CD4-positive, alpha-beta T cell treated with Interleukin-4 for 4 hours (primary cell): ENCODE results near the gene TTC39B.

Experiments
- DNase-seq: peaks from one replicate; pipeline ENCODE4 v3.0.0-alpha.2; 2020

Gene TTC39B

DNA sequence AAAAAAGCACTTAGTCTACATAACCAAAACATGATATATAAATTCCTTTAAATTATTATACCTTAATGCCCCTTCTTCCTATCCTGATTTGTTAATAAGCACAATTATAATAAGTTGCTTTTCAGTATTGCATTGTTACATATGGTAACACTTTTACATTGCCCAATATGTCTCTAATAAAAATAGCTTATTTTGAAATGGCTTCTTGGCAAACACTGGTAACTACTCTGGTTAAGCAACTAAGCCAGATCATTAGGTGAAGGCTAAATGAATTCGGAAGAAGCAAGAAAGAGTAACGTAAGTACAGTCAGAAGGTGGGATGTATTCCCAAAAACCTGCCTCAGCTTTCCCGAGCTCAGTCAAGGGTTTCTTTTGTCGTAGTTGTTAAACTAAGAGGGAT is 85.3 kb downstream of the TTC39B start:
- DNase-seq, result no peak

DNA sequence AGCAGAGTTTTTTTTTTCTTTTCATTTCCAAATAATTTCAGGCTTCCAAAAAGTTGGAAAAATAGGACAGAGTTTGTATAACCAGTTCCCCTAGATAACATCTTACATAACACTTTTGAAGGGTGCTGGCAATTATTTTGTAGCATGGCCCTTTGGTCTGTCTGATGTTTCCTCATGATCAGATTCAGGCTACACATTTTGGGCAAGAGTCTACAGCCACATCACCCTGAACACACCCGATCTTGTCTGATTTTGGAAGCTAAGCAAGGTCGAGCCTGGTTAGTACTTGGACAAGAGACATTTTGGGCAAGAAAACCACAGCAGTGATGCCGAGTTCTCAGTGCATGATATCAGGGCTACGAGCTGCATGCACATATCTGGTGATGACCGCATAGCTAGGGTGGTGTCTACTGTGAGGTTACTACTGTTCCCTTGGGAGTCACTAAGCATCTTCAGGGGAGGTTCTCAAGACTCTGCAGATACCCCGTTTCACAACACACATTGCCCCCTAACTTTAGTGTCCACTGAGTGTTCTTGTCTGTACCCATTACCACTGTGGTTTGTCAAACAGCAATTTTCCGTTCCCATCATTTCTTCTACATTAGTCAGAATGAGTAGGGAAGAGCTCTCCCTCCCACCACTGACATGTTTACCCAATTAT is 86.2 kb downstream of the TTC39B start:
- DNase-seq, result no peak

DNA sequence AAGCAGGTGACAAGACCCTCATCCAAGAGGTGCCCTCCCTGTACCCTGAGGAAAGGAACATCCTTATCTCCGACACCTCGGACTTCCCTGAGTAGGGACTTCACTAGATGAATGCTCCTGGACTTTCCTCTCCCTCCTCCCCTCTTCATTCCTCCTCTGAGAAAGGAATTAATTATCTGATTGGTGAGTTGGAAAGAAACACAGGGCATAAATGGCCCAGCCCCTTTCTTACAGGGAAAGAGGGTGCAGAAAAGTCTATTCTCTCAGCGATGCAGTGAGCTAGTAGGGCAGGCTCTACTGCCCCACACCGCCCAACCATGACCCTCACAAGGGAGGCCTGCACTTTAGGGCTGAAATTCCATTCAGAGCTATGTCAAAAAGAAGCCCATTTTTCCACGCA is 87.5 kb downstream of the TTC39B start:
- DNase-seq, result no peak

DNA sequence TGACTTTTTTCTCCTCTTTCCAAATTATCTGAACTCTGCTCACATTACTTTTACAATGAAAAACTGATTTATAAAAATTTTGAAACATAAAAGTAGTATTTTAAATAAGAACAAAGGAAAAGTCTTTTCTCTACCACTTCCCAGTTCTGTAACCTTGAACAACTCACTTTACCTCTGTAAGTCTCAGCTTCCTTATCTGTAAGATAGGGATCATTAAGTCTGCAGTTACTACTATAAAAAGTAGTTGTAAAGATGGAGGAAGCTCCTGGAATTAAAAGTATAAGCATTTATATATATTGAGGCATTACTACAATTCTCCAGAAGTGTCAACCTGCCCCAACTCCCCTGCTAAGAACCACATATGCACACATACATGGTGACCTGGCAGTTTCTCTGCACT is 88.0 kb downstream of the TTC39B start:
- DNase-seq, result no peak

DNA sequence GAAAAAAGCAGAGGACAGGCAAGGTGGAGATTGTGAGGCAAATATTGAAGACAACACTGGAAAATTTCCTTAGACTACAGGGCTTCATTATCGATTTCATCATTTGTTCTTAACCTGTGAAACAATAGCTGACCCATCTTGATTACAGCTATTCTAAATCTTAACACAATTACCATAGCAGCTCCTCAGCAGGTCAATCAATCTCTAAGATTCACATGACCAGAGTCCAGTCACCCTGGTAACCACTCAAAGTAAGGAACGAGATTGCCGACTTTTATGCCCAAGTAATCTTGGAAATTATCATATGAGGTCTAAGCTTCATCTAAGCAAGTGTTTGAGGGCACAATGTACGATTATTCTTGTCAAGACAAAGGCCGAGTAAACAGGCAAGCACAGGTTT is 93.8 kb downstream of the TTC39B start:
- DNase-seq, result no peak

DNA sequence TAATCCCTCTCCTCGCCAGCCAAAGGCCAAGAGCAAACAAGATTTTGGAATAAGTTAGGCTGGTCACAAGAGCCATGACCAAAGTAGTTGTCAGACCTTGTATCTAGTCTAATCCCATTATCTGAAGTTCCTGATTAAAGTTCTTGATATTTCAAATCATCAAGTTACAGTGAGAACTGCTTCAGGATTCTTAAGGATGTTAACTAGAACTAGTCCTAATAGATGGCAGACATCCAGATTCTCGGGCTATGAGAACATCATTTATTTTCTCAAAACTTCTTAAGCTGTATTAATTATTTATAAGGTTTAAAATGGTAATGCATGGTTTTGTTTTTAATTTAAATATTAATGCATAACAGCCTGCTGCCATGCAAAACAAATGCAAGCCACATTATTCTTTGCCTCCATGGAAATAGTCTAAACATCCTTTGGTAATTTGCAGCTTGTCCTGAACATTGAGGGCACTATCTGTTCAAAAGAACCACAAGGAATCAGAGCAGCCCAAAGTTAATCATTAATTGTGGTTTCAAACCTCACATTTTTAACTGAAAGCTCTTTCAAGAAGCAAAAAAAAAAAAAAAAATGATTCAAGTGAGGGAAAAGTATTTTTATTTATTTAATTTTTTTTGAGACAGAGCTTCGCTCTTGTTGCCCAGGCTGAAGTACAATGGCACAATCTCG is 95.1 kb downstream of the TTC39B start:
- no peak for DNase-seq

DNA sequence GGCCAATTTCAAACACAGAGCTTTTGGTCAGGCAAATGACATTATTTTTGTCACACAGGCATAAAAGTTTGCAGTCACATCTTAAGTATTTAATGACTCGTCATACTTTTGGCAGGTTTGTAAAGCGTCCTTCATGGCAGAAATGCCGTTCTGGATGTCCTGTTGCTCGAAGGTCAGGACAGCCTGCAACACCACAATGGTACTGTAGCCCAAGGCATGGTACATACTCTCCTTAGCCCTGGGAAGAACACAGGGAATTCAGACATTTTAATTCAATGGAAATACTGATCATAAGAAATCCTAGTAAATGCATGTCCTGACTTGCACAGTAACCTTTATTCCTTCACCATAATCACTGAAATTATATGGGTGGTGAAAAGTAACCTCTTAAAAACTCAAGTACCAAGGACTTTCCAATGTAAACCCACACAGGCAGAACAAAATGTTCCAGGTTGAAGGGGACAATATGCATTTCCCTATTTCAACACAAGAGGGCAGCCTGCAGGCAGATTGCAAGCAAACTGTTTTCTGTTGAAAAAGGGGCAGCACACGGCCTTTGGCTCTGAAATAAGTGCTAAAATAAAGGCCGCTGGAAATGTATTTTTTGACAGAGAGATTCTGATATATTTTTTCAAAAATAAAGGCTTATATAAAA is 95.7 kb downstream of the TTC39B start:
- DNase-seq, result peak; percentile 80

DNA sequence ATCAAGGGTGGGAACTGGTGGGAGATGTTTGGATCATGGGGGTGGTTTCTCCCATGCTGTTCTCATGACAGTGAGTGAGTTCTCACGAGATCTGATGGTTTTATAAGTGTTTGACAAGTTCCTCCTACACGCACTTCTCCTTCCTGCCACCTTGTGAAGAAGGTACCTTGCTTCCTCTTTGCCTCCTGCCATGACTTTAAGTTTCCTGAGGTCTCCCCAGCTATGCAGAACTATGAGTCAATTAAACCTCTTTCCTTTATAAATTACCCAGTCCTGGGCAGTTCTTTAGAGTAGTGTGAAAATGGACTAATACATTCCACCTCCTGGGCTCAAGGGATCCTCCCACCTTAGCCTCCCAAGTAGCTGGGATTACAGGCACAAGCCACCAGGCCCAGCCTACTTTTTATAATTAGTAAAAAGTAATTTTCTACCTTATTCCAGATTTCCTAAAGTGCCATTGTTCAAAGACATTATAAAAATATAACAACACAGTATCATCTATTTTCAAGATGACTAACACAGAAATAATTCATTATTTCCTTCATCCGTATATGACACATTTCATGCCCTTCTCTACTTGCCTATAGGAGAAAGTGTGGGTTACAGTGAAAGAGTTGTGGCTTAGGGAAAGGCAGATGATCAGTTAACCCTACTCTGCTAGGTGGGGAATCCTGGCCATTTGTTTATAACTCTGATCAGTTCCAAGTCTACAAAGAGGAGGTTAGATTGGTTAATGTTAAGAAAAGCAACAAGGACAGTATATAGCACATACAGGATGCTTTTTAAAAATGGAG is 99.9 kb downstream of the TTC39B start:
- no peak for DNase-seq

DNA sequence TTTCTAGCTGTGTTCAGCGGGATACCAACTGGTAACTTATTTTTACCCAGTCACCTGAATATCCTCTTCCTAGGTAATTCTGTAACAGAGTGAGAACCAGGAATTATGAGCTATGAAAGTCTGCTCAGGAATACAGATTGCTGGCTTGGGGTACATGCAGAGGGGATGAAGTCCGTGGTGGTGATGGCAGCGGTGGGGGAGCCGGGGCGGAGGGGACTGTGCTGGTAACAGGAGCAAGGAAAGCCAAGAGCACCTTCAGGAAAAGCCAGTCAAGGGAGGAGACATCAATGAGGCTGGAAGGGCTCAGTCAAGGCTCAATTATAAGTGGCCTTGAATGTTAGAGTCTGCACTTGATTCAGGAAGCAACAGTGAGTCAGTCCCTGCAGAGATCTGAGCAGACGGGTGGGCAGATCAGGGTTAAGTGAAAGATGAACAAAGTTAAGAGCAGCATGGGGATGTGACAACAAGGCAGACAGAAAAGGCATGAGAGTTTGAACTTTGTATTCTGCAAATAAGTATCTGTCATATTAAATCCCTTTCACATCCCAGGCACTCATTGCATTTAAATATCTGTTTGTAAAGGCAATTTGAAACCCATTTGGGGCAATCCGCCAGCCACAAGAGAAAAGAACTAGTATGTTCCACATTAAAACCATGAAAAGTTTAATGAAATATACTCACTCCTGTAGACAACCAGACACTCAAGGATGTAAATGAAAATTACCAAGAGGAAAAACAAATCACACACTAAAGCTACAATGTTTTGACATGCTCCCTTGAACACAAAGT is 101.2 kb downstream of the TTC39B start:
- no peak for DNase-seq

DNA sequence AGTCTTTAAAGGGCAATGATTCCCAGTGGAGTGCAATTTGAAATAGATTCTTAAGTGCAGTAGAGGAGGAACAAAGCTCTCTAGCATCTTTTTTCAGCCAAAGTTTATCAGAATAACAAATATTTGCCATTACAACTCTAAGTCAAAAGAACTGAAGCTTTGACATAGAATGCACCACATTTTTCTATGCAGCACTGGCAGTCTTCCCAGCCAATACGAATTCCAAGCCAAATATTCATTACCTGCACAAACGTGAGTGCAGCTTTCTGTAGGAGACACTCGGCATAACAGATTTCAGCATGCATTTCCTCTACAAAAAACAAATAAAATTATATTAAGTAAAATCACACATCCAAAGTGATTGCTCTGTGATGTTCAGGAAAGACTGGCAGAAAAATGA is 103.4 kb downstream of the TTC39B start:
- no peak for DNase-seq

DNA sequence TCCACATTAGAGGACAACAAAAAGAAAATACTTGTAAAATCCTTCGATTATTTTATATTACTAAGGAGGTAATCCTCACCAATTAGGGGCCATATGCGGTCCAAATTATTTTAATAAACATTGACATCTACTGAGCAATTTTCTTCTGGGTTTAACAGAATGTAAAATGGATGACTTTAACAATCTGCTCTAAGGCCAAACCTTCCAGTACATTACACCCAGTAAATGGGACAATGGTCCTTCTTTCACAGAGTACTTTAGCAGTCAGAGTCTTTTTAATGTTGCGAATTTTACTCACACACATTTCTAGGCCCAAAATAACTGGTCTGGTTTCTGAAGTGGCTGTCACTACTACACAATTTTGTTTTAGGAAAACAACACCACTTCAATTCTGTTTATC is 106.9 kb downstream of the TTC39B start:
- no peak for DNase-seq

DNA sequence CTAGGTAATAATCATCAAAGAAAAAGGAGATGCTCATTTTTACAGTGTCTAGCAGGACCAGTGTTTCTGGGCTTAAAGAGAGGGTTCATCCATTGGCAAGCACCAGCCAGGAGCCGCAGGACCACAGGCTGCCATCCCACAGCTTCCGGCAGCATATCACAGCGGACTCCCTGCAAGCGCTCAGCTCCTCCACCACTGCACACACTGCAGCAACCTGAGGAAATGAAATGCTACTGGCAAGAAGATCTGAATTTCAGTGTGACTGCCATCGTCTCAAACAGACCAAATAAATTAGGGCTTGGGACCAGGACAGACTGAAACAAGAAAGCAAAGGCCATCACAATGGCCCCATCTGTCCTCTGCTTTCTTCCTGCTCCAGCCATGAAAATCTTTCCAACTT is 114.2 kb downstream of the TTC39B start:
- no peak for DNase-seq

DNA sequence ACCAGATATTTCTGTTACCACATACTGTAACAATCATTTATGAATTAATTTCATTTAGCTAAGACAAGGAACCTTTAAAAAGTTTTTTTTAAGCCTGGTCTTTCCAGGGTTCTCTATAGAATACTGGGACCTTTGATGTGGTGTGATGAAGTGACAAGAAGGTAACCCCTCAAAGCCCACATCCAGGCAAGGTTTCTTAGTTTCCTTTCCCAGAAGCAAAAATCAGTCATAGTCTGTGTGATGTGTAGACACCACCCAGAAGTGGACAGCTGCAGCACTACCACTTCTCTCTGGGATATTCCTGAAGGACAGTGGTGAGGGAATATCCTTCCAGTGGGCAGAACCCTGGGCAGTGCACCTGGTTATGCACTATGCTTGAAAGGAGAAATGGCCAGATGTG is 115.6 kb downstream of the TTC39B start:
- DNase-seq, result peak; percentile 8

DNA sequence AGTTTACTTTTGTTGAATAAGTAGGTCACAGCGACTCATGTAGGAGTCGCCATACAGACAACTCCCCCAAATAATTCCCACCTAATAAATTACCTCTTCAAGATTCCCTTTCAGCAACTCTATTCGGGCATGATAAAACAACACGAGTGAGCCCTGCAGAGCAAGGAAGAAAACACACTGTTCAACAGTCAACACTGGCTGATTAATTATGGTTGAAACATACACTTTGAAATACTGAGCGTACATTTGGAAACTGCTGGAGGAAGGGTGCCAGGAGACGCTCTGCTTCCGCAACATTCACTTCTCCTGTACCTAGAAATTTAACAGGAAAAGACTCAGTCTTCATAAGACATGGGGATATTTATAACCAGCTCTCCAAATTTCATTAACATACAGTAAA is 117.5 kb downstream of the TTC39B start:
- DNase-seq, result no peak

DNA sequence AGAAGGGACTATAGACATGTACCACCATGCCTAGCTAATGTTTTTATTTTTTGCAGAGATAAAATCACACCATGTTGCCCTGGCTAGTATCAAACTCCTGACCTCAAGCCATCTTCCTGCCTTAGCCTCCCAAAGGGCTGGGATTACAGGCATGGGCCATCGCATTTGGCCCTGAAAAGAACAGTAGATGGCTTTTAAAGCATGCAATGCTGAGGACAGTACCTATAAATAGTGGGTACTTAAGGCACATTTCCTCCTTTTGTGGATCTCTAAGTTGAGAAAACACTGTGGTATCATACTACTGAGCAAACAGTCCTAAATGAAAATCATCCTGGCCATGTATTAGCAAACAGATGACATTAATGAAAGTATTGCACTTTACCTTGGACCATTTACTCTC is 119.4 kb downstream of the TTC39B start:
- DNase-seq, result no peak

DNA sequence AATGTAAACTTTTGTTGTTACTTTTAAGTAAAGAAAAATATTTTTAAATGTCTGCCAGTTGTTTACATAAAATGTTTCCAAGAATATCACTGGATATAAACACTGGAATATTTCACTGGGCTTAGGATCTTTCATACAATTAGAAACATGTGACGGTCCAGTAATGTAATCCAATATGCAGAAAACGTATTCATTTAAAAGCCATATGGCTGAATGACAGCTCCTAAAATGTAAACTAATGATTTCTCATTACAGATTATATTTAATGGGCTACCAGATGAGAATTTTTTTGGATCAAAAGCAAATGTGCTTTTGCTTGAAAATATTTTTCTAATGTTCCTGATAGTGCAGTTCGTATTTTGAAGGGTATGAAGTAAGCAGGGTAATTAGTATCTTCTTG is 124.3 kb downstream of the TTC39B start:
- DNase-seq, result no peak

DNA sequence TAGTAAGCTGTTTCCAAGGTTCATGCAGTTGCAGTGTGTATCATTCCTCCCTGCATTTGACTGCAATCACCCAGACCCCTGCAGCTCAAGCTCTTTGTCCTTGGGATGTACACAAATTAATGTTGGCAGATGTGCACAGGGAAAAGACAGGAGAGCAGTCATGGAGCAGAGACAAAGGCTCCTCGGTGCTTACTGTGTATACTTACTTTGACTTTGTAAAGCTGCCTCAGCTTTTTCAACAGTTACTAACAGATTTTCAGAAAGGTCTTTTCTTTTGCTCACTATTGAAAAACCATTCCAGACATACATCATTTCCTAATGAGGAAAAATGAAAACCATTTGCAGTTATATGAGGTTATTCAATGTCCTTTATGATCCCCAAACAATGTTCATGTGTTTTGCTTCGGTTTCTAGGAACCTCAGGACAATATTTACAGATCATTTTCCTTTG is 124.9 kb downstream of the TTC39B start:
- DNase-seq, result no peak

DNA sequence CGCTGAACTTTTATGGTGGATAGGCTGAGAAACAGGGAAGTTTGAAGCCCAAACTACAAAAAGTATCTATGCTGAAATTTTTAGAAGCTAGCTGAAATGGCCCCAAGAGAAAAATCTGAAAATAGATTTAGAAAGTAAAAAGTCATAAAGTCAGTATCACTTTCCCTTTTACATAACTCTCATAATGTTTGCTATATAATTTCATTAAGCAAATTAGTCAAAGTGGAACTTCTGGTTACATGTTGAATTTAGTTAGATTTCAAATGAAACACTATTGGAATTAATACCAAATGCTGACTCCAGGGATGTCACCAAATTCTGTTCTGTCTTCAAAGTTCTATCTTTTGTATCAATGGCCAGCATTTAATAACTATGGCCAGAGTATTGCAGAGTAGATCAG is 126.9 kb downstream of the TTC39B start:
- DNase-seq, result no peak

DNA sequence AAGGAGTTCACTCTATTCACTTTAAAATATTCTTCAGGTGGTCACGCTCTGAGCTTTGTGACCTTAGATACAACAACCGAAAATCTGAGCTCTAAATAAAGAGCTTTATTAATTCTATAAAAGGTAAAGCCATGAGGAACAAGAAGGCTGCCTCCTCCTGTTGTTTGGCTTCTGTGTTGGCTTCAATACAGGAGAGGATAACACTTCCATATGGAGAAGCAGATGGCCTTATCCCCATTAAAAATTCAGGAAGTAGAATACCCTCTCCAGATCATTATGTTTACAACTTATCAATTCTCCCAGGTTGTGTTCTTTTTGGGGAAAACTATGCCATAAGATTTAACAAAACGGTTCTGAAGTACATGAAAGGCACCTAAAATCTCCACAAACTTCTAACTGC is 128.4 kb downstream of the TTC39B start:
- DNase-seq, result no peak

DNA sequence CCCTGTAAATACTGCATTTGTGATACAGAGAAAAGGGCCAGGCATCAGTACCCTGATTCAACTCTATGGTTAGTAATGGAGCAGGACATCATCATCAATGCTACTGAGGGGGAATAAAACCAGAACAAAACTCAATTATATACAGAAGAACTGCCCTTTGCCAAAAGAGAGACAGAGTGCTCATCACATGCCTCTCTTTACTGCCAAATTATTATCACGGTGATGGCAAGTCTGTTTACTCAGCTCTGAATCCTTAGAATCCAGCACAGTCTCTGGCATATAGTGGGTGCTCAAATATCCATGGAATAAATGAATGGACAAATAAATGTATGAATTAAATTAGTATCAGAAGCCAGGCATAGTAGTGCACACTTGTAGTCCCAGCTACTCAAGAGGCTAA is 130.2 kb downstream of the TTC39B start:
- no peak for DNase-seq

DNA sequence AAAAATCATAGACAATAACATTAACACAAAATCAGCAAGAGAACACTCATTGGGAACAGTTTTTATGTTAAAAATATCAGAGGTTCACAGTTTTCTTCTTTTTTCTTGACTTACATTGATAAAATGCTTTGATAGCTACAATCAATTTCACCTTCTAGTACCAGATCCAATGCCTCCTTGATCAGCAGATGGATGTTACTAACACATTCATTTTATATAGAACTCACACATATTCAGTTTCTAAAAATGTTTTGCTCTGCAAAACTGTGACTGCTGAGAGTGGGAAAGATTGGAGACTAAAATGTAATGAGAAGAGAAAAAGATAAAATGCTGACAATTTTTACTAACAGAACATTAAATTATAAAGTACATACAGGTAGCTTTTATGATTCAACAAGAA is 143.1 kb downstream of the TTC39B start:
- DNase-seq, result no peak

DNA sequence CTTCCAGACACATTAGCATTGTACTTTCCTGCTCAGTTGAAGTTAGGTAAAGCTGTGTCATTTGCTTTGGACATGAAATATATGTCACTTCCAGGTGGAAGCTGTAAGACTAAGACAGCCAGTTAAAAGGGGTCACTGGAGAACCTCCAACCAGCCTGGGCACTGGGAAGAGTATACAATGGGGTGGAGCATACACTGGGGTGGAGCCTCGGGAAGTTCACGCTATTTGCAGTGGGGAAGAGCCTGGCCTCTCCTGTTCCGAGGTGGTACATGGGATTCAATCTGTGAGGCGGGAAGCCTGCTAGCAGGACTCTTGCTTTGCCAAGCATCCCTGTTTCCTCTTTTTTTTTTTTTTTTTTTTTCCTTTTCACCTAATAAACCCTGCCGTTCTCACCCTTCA is 145.3 kb downstream of the TTC39B start:
- DNase-seq, result no peak

DNA sequence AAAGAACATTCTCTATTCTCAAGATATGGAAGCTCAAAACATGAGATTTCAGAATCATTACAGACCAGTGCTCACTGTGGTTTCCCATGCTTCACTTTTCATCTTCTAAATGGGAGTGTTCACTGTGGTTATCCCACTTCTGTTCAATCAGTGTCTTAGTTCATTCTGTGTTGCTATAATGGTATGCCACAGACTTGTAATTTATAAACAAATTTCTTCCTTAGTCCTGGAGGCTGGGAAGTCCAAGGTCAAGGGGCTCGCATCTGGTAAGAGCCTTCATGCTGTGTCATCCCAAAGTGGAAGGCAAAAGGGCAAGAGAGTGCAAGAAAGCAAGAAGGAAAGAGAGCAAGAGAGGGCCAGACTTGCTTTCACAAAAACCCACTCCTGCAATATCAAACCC is 146.3 kb downstream of the TTC39B start:
- no peak for DNase-seq
